COR-L47 (cell line): ENCODE data around the gene ARL16.

Experiments used
- DNase-seq: peaks from one replicate; lab custom pipeline; 2025; lab: John Stamatoyannopoulos, UW

The ARL16 gene

GRCh38 chr17:81695211-81695610 is 11.6 kb upstream of the ARL16 start:
- no peak for DNase-seq

- no peak for DNase-seq
Measured at GRCh38 chr17:81694810-81695209, 11.2 kb upstream of the ARL16 start.

- DNase-seq: no peak
Measured at GRCh38 chr17:81693509-81694210, 10.1 kb upstream of the ARL16 start.

GRCh38 chr17:81691608-81692007 is 8.0 kb upstream of the ARL16 start:
- no peak for DNase-seq

- no peak for DNase-seq
Measured at GRCh38 chr17:81691196-81691595, 7.6 kb upstream of the ARL16 start.

GRCh38 chr17:81690549-81690948 is 7.0 kb upstream of the ARL16 start:
- no peak for DNase-seq

GRCh38 chr17:81690066-81690465 is 6.5 kb upstream of the ARL16 start:
- DNase-seq: no peak

GRCh38 chr17:81688616-81689015 is 5.0 kb upstream of the ARL16 start:
- DNase-seq: no peak

- no peak for DNase-seq
Measured at GRCh38 chr17:81687770-81688541, 4.4 kb upstream of the ARL16 start.

- DNase-seq: no peak
Measured at GRCh38 chr17:81686614-81687013, 3.0 kb upstream of the ARL16 start.

GRCh38 chr17:81685108-81685507 is 1.5 kb upstream of the ARL16 start:
- DNase-seq: no peak

GRCh38 chr17:81684442-81684911 is 880 bp upstream of the ARL16 start:
- DNase-seq: no peak

- no peak for DNase-seq
Measured at GRCh38 chr17:81683208-81683583, 401 bp downstream of the ARL16 start.

GRCh38 chr17:81682565-81683207 is 911 bp downstream of the ARL16 start:
- no peak for DNase-seq

GRCh38 chr17:81681672-81682071 is 1.9 kb downstream of the ARL16 start:
- peak; percentile 93 for DNase-seq

- DNase-seq: no peak
Measured at GRCh38 chr17:81680150-81680549, 3.4 kb downstream of the ARL16 start.

GRCh38 chr17:81676906-81677305 is 6.7 kb downstream of the ARL16 start:
- DNase-seq: no peak

GRCh38 chr17:81675515-81676221 is 7.9 kb downstream of the ARL16 start:
- peak; percentile 20 for DNase-seq

- no peak for DNase-seq
Measured at GRCh38 chr17:81673561-81674258, 9.9 kb downstream of the ARL16 start.

- DNase-seq: no peak
Measured at GRCh38 chr17:81672954-81673353, 10.6 kb downstream of the ARL16 start.

- DNase-seq: no peak
Measured at GRCh38 chr17:81672504-81672903, 11.1 kb downstream of the ARL16 start.

- DNase-seq: no peak
Measured at GRCh38 chr17:81667754-81668153, 15.8 kb downstream of the ARL16 start.
